SKM-1 (cell line): ENCODE measurements around the gene PPP1R7.

Experiments
- DNase-seq: peaks from one replicate; lab custom pipeline; 2025; ENCODE audit not compliant: unreplicated experiment; lab: John Stamatoyannopoulos, UW

Gene PPP1R7

DNA sequence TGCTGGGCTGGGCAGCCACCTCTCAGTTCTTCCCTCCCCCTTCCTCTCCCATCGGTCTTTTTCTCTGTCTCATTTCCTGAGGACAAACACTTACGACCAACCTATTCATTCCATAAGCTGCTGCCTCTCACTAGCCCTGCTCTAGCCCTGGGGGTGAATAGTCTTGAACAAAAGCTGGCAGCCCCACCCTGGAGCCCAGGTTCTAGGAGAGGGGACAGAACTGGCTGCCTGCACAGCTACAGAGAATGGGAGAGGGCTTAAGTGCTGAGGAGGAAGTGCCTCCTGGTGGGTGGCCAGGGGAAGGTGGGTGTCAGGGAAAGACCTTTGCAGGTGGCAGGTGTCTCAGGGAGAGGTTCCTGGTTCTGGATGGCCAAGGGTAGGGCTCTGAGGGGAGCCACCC is 61.0 kb downstream of the PPP1R7 start:
- no peak for DNase-seq

DNA sequence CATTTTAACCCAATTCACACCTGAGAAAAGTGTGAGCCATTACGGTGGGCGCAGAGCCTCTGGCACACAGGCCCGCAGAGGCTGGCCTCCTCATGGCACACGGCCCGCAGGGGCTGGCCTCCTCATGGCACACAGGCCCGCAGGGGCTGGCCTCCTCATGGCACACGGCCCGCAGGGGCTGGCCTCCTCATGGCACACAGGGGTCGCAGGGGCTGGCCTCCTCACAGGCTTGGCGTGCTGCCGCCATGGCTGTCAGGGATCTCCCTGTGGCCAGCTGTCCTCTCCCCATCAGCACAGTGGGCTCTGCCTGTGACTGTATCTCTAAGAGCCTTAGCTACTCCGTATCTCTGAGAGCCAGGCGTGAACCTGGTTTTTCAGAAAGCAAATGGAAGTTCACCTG is 62.8 kb downstream of the PPP1R7 start:
- no peak for DNase-seq

DNA sequence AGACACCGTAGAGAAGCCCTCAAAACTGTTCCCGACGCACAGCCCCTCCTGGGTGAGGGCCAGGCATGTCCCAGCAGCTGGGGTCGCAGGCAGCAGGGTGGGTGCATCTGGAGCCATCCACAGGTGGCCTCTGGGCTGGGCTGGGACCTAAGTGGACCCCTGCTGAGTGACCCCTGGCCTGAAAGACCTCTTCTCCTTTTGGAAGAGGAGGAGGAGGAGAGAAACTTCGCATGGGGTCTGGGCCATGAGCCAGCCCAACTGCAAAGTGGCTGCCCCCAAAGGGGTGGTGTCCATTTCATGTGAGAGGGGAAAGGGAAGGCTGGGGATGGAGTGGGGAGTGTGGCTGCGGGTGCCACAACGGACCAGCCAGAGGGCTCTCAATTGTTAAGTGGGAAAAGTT is 63.3 kb downstream of the PPP1R7 start:
- no peak for DNase-seq

DNA sequence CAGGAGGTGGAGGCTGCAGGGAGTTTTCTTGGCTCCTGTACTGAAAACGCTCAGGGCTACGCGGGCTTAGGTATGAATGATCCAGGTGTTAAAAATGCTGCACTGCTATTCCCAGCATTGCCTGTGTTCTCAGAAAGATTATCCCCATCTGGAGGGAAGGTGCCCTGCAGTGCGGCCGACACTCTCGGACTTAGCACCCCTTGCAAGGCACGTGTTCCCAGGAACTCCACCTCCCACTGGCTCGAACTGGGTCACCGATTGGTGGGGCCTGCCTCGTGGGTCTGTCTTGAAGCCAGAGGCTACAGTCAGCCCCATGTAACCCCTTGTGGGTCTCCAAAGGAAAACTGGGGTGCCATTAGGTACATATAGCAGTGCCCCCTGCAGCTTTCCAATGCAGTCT is 63.9 kb downstream of the PPP1R7 start:
- DNase-seq: no peak

DNA sequence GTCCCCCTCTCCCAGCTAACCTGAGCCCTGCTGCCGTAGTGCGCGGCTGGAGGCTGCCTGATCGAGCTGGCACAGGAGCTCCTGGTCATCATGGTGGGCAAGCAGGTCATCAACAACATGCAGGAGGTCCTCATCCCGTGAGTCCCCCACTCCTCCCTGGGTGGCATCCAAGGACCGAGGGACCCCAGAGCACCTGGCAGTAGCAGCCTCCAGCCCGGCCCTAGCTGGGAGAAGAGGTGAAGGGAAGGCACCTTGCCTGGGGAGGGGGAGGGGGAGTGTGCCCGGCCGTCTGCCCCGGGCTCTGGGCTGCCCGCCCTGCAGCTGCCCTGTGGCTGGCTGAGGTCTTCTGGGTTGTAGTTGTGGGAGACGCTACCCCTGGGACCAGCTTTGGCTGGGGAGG is 64.5 kb downstream of the PPP1R7 start:
- no peak for DNase-seq

DNA sequence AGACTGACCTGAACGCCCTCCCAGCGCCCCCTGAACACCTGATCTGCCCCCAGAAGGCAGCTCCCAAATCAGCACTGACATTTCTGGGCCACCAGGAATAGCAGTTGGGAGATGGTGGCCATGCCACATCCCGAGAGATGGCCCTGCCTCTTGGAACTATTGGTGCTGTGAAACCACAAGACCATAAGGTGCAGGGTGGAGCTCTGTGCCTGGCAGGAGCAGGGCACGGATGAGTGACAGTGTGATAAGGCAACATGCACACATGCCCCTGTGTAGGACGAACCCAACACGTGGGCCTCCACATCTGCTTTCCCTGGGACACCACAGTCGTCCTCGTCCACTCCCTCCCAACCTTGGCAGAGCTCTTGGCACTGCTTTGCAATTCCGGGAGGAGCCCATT is 65.2 kb downstream of the PPP1R7 start:
- no peak for DNase-seq

DNA sequence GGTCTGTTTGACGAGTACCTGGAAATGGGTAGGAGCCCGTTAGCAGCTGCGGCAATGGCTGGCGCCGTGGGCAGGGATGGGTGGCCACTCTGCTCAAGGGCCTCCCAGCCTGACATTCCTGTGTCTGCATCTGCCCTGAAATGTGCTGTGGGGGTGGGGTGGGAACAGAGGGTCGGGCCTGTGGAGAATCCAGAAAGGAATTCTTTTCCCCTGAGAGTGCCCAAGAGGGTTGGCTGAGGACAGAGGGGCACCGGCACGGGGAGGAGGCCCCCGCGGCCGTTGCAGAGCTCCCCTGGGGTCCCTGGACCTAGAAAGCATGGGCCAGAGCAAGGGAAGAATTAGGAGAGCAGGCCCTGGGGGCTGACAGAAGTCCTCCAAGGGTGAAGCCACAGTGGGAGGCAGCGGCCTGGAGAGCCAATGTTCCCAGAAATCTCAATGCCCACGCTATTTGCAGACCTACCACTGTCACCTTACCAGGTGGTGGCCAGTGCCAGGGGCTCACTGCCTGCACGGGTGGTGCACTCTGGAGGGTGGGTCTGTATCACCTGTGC is 66.0 kb downstream of the PPP1R7 start:
- DNase-seq: no peak

DNA sequence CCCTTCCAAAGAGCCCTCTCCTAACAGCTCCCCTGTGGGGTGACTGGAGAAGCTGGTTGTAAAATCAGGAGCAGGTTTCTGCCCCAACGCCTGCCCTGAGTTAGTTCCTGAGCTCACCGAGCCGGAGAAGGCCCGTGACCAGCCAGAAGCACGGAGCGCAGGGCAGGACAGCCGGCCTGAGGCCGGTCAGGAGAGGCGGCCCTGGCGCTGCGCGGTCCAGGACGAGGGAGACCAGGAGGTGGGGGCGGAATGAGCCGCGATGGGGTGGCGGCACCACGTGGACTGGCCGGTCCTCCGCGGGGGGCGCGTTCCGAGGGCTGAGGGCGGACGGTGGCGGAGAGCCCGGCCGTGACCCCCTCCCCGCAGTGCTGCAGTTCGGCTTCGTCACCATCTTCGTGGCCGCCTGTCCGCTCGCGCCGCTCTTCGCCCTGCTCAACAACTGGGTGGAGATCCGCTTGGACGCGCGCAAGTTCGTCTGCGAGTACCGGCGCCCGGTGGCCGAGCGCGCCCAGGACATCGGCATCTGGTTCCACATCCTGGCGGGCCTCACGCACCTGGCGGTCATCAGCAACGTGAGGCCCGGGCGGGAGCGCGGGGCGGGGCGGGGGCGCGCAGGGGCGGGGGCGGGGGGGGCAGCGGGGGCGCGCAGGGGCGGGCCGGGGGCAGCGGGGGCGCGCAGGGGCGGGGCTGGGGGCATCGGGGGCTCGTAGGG is 67.2 kb downstream of the PPP1R7 start:
- no peak for DNase-seq

DNA sequence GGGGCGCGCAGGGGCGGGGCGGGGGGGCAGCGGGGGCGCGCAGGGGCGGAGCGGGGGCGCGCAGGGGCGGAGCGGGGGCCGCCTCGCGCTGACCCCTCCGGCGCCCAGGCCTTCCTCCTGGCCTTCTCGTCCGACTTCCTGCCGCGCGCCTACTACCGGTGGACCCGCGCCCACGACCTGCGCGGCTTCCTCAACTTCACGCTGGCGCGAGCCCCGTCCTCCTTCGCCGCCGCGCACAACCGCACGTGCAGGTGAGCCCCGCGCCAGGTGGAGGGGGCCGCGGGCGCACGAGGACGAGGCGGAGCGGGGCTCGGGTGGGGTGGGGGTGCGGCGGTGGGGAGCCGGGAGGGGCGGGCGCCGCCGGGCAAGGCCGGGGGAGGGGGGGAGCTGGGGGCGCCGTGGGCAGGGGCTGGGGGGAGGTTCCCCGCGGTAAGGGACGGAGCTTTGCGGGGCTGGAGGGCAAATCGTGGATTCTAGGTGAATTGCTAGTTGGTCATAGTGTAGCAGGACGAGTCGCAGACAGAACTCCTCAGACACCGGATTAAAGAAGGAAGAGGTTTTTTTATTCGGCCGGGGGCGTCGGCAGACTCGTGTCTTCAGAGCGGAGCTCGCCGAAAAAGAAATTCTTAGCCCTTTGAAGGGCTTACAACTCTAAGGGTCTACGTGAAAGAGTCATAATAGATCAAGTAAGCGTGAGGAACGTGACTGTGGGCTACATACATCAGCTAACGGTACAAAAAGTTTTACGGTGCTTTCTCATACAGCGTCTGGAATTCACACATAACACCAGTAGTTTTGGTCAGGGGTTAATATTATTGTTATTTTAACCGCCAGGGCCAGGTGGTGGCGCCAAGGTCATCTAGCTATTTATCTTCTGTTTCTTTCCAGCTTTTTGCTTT is 68.1 kb downstream of the PPP1R7 start:
- peak; percentile 37 for DNase-seq

DNA sequence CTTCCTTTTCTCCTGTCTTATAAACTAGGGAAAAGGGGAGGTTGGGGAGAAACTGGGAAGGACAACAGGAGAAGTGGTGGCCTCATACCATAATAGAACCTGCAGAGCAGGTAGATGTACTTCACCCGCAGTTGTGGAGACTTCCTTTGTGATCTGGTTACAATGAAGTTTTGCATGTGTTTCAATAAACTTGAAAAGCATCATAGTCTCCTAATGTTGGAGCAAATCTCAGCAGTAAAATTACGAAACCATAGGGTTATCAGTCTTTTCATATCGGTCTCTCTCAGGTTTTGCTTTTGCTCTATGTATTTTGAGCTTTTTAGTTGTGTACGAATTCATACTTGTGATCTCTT is 68.7 kb downstream of the PPP1R7 start:
- no peak for DNase-seq

DNA sequence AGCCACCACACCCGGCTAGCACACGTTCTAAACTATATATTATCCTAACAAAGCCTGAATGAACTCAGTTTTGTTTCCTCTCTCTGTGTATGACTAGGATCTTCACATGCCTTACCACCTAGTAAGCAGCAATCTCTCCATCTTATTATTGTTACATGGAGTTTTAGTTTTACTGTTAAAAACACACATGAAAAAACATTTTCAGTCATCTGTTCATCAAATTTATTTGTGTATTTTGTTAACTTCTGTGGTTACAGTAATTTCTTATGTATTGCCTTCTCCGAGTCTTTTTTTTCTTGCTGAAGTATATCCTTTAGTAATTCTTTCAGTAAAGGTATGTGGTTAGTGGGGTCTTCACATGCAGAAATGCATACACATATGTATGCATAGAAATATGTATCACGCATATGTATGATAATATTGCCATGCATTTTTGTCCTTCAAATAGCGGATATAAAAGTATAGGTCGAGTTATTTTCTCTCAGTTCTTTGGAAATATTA is 69.6 kb downstream of the PPP1R7 start:
- no peak for DNase-seq

DNA sequence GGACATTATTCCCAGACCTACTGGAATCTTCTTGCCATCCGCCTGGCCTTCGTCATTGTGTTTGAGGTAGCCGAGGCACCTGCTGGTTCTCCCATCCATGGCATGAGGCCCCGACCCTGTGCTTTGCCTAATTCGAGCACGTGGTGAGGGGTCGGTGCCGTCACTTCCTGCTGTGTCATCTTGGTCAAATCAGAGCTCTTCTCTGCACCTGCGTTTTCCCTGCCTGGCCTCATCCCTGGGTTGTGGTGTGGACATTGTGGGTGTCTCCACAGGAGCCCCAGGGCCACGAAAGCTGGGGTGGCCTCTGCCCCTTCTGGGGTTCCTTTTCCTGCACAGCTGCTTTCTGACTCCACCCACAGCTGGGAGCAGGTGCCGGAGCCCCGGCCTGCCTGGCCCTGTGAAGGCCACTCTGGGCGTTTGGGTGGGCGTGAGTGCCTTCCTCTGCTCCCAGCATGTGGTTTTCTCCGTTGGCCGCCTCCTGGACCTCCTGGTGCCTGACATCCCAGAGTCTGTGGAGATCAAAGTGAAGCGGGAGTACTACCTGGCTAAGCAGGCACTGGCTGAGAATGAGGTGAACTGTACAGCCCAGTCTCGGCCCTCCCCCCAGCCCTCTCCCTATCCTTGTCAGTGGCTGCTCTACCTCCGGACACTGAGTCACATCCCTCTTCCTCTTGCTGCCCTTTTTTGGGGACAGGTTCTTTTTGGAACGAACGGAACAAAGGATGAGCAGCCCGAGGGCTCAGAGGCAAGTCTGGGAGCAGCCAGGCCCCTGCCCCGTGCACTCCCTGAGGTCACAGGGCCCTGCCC is 73.1 kb downstream of the PPP1R7 start:
- DNase-seq: no peak

DNA sequence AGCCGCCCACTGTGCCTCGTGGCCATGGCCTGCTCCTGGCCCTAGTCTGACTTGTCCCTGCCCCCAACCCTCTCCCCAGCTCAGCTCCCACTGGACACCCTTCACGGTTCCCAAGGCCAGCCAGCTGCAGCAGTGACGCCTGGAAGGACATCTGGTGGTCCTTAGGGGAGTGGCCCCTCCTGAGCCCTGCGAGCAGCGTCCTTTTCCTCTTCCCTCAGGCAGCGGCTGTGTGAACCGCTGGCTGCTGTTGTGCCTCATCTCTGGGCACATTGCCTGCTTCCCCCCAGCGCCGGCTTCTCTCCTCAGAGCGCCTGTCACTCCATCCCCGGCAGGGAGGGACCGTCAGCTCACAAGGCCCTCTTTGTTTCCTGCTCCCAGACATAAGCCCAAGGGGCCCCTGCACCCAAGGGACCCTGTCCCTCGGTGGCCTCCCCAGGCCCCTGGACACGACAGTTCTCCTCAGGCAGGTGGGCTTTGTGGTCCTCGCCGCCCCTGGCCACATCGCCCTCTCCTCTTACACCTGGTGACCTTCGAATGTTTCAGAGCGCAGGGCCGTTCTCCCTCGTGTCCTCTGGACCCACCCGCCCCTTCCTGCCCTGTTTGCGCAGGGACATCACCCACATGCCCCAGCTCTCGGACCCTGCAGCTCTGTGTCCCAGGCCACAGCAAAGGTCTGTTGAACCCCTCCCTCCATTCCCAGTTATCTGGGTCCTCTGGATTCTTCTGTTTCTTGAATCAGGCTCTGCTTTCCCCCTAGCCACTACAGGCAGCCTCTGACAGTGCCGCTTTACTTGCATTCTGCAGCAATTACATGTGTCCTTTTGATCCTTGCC is 74.0 kb downstream of the PPP1R7 start:
- DNase-seq: no peak

DNA sequence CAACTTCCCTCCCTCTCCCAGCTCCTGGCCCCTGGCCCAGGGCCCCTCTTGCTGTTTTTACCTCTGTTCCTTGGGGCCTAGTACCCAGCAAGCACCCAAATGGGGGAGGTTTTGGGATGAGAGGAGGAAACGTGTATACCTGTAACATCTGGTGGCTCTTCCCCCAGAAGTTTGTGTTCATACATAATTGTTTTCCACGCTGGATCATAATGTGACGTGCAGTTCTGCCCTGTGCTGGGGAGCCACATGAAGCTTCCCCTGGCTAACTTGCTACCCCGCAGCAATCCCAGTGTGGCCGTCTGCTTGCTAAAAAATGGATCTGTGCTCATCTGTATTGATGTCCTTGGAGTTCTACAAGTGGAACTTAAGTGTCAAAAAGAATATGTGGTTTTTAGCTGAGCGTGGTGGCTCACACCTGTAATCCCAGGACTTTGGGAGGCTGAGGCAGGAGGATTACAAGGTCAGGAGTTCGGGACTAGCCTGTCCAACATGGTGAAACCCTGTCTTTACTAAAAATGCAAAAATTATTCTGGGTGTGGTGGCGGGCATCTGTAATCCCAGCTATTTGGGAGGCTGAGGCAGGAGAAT is 74.7 kb downstream of the PPP1R7 start:
- DNase-seq: no peak

DNA sequence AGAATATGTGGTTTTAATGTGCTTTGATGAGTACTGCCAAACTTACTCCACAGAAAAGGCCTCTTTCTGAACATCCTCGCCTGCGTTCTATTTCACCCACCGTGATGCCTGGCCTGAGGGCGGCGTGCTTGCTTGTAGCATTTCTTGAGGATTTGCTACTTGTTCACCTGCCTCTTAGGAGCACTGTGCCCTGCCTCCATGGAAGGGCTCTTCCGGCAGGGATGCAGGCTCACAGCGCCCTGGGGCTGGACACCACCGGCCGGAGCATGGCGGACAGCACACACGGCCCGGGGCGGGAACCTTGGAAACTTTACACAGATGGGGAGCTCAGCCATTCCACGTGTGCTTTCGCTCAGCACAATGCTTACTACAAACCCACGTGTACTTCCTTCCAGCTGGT is 75.3 kb downstream of the PPP1R7 start:
- DNase-seq: no peak

DNA sequence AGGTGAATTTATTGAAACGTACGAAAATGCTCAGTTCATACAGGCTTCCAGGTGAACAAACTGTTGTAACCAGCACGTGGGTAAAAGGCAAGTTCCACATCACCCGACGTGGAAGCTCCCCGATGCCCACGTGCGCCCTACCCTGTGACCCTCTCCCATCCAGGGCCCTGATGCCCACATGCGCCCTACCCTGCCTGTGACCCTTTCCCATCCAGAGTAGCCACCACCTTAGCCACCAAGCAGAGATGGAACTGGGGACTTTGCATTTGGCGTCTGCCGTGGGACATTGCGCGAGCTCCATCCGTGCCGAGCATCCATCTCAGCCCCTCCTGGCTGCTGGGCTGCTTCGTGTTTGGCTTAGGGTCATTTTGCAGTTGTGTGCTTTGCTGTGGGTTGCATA is 75.7 kb downstream of the PPP1R7 start:
- no peak for DNase-seq

DNA sequence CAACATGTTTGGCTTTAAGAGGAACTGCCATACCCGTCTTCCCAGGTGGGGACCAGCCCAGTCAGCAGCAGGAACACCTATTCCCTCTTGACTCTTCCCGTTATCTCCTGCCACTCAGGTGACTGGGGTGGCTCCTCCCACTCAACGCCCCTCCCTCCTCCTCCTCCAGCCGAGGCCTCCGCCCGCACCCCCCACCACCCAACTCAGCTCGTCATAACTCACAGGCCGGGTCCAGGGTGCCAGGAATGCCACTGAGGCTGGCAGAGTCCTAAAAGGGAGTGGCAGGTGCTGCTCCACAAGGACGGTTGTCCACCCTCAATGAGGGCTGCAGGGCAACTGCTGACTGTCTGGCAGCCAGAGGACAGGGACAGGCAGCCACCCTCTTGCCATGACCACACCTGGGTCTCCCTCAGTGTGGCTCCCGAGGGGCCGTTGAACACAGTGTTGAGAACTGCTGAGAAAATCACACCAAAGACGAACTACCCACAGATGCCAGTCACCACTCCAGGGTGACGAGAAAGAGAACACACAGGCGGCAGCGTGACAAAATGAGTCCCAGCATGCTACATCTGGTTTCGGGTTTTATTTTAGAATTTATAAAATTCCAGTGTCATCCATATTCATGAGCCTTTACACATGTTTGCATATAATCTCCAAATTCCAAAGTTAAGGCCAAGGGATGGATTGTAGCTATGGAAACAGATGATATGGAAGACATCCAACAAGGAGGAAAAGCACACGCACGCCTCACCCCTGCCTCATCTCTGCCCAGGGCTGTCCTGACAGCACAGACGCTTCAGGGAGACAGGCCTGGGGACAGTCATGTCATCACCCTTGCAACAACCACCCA is 76.7 kb downstream of the PPP1R7 start:
- DNase-seq: no peak

DNA sequence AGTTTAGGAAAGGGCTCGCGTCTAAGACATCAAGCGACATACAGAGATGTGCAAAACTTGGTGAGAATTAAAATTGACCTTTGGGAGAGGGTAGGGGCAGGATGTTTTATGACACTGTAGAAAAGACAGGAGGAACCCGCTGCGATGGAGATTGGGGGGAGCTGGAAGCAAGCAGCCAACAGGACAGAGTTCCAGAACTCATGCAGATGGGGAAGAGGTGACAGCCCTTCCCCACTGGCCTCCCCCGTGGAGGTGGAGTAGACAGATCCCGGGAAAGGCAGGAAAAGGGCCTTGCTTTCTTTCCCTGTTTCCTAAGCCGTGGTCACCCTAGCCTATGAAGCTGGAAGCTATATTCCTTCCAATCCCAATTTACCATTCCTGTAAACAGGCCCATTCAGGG is 77.3 kb downstream of the PPP1R7 start:
- no peak for DNase-seq
